HG03159 (cell line): ENCODE measurements around the gene CILP.
"Not testable (repeated sequence)": the region's sequence is repeated elsewhere in the genome, so short reads cannot be mapped to it uniquely, and the experiment has no call there.

Source experiments
- ATAC-seq: cut with Tn5 transposase; IDR thresholded peaks from one replicate; pipeline ENCODE4 v1.9.1; 2021; ENCODE audit warnings: mild to moderate bottlenecking, moderate library complexity; ENCODE audit not compliant: unreplicated experiment

CILP gene

GRCh38 chr15:65210770-65211481 lies at the start of gene CILP:
TSS of gene CILP (minus strand) at chr15:65211473. CDS start at chr15:65209755, 1,718 bp downstream.
- no peak for ATAC-seq

- no peak for ATAC-seq
Measured at GRCh38 chr15:65260968-65261367, 49.7 kb upstream of the CILP start.

DNA sequence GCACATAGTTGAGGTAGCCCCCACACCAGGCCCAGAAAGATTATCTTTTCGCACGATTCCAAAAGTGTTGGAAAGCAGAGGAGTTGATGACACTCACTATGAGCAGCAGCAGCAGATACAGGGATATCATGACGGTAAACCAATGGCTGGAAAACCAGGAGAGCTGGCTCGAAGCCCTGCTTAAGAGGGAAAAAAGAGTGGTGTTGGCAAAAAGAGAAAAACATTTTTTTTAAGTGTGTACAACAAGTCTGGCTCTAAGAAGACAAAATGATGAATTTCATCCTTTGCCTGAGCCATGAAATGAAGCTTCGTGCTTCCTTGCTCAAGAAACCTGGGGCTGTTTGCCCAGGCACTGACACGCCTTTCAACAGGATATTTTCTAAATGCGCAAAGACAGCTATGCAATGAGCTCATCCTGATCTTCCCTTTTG lies 48.1 kb upstream of the CILP start:
- ATAC-seq, result no peak

GRCh38 chr15:65258375-65259262 lies 47.3 kb upstream of the CILP start:
- ATAC-seq, result no peak

GRCh38 chr15:65255486-65256140 lies 44.3 kb upstream of the CILP start:
- no peak for ATAC-seq

- ATAC-seq, result no peak
Measured at GRCh38 chr15:65254758-65255157, 43.5 kb upstream of the CILP start.

DNA sequence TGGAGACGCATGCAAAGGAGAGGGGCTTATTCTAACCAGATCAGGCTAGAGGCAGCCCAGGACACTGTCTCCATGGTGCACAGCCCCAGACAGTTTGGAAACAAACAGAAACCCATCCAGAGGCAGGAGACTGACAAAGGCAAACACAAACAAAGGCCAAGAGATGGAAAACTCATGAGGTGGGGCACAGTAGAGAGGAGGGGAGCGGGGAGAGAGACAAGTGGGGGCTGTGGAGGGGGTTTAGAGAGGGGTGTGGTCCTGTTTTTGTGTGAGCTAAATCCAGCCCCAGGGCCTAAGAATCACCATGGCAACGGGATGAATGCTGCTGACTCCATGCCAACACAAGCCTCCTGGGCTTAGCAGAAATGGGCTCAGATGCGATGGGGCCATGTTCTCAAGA lies 43.1 kb upstream of the CILP start:
- ATAC-seq, result no peak

DNA sequence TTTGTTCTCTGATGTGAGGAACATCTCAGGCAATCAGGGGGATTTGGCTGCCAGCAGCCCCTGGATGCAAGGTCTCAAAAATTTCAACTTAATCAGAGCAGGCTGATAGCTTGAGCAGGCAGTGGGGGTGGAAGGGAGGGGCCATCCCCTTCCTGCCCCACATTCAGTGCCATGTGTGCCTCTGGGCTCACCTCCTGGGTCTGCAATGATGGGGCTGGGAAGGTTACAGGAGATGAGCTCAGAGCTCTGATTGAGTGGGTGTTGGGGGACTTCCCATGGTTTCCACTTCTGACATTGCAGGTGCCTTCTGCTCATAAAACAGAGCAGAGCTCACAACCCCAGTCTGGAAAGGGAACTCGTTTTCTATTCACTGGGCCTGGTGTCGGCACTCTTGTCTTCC lies 38.4 kb upstream of the CILP start:
- ATAC-seq, result no peak

GRCh38 chr15:65248511-65249255 lies 37.4 kb upstream of the CILP start:
- no peak for ATAC-seq

- ATAC-seq, result no peak
Measured at GRCh38 chr15:65246939-65247338, 35.7 kb upstream of the CILP start.

GRCh38 chr15:65246026-65246714 lies 34.9 kb upstream of the CILP start:
- ATAC-seq, result no peak

GRCh38 chr15:65245096-65245856 lies 34.0 kb upstream of the CILP start:
- ATAC-seq, result no peak

- ATAC-seq, result no peak
Measured at GRCh38 chr15:65244638-65245037, 33.4 kb upstream of the CILP start.

DNA sequence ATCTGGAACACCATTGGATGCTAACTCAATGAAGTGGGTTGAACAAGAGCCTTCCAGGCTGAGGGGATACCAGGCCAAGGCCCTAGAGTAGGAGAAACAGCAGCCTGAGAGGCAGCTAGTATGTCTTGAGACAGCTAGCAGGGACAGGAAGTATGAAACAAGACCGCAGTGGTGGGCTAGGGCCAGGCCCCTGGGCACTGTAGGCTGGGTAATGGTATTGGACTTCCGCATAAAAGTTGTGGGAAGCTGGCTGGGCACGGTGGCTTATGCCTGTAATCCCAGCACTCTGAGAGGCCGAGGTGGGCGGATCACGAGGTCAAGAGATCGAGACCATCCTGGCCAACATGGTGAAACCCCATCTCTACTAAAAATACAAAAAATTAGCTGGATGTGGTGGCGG lies 25.2 kb upstream of the CILP start:
- not testable (repeated sequence) for ATAC-seq

DNA sequence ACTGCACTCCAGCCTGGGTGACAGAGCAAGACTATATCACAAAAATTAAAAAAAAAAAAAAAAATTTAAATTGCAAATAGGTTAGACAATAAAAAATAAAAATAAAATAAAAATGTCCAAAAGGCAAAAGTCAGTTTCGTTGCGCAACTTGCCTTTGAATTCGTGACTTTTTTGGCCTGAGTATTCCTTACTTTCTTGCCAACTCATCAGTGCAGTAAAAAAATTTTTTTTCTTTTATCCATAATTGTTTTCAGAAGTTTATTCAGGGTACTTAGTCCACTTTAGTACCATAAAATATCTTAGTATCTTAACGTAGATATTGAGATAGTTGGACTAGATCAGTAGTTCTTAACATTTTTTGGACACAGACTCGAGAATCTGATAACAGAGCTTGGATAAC lies 22.4 kb upstream of the CILP start:
- no peak for ATAC-seq

DNA sequence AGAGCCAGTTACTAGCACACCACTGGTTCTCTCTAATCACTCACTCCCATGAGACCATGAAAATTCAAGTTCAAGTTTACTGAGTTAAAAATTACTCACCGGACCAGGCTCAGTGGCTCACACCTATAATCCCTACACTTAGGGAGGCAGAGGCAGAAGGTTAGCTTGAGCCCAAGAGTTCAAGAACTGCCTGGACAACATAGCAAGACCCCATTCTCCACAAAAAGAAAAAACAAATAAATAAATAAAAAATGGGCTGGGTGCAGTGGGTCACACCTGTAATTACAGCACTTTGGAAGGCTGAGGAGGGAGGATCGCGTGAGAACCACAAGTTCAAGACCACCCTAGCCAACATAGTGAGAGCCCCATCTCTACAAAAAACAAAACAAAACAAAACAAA lies 21.2 kb upstream of the CILP start:
- no peak for ATAC-seq

DNA sequence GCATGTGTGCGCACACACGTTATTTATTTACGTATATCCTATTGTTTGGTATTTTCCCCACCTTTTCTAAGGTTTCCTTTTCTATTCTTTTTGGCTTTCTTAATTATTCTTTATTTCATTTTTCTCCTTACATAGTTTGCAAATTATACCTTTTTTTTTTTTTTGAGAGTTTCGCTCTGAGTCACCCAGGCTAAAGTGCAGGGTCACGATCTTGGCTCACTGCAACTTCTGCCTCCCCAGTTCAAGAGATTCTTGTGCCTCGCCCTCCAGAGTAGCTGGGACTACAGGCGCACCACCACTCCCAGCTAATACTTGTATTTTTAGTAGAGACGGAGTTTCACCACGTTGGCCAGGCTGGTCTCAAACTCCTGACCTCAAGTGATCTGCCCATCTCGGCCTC lies 20.0 kb upstream of the CILP start:
- ATAC-seq, result no peak

DNA sequence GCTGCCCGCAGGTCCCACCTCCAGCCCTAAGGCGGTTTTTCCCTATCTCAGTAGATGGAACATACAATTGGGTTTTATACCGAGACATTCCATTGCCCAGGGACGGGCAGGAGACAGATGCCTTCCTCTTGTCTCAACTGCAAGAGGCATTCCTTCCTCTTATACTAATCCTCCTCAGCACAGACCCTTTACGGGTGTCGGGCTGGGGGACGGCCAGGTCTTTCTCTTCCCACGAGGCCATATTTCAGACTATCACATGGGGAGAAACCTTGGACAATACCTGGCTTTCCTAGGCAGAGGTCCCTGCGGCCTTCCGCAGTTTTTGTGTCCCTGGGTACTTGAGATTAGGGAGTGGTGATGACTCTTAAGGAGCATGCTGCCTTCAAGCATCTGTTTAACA lies 15.6 kb upstream of the CILP start:
- ATAC-seq, result not testable (repeated sequence)

DNA sequence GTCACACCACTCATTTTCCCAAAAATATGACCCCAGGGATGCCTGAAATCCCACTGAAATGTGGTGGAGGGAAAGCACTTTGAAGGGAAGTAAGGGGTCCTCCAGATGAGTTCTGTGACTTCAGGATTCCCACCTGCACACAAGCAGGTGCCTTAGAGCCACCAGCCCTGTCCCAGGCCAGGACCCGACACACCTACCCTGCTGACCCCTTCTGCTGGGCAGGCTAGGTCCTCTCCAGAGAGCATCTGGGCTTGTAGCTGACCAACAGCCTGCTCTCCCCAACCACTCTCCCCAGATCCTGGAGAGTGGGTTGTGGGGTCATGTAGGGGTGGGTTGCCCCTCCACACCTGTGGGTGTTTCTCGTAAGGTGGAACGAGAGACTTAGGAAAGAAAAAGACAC lies 14.9 kb upstream of the CILP start:
- no peak for ATAC-seq

DNA sequence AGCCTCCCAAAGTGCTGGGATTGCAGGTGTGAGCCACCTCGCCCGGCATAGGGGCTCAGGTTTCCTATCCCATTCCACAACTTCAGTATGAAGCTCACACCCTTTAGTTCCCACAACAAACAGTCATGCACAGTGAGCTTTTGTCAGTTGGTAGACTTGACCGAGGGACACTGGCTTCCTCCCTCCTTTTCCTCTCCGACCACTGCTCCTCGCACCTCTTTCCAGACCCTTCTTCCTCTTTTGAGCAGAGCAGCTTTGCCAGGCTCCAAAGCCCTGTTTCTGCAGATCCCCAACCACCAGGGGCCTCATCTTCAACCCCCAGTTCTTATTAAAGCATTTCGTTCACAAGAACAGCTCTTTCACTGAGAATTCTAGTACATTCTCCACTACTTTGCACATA lies 12.7 kb upstream of the CILP start:
- ATAC-seq, result no peak
